ENCODE data around the gene PIK3C2A. TPM values are rescaled to one million over a fixed set of nuclear protein-coding genes. Genes with fewer than 3 reads are reported as not detected.

The PIK3C2A gene
- total and polyA plus RNA-seq, 2 donors from 2014 or later, result 9.8 to 107 TPM

DNA sequence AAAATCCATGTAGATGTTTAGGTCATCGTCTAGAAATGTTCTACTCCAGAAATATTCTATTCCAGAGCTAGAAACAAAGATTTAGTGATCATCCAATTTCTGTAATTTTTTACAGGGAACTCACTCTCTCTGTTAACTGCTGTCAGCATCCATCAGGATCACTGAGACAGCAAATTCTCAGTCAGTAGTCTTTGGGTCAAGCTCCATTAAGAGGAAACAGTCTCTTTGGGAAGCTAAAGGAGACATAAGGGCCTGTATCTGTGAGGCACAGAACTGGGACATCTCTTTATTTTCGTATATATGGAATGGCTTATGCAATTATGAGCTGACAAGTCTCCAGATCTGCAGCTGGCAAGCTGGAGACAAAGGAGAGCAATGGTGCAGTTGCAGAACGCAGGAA is 48.3 kb downstream of the PIK3C2A start:
- Histone ChIP-seq H3K4me3 (ENCODE audit: low read length in 3 of 3) (no peak overlapping the region), H3K27ac (ENCODE audit: low read depth in 2 of 2, low read length in 2 of 2) (no peak overlapping the region), H3K36me3 (ENCODE audit: control insufficient read depth in 2 of 3, insufficient read depth in 3 of 3, low read length in 3 of 3) (peaks cover 0 to 3% (median 0%) of the 10 kb centered on the region in 3 donors), H3K9ac (ENCODE audit: low read length in 3 of 3) (no peak overlapping the region), H3K9me3 (ENCODE audit: control insufficient read depth in 2 of 3, insufficient read depth in 1 of 3, low read length in 3 of 3) (no peaks in the 10 kb centered on the region), H3K4me1 (ENCODE audit: control insufficient read depth in 2 of 3, insufficient read depth in 2 of 3, low read depth in 1 of 3, low read length in 3 of 3) (peaks cover 0 to 23% (median 13%) of the 10 kb centered on the region in 3 donors), H3K27me3 (ENCODE audit: control insufficient read depth, insufficient read depth, low read length) (no peaks in the 10 kb centered on the region)
- TF ChIP-seq, protein P1, sequence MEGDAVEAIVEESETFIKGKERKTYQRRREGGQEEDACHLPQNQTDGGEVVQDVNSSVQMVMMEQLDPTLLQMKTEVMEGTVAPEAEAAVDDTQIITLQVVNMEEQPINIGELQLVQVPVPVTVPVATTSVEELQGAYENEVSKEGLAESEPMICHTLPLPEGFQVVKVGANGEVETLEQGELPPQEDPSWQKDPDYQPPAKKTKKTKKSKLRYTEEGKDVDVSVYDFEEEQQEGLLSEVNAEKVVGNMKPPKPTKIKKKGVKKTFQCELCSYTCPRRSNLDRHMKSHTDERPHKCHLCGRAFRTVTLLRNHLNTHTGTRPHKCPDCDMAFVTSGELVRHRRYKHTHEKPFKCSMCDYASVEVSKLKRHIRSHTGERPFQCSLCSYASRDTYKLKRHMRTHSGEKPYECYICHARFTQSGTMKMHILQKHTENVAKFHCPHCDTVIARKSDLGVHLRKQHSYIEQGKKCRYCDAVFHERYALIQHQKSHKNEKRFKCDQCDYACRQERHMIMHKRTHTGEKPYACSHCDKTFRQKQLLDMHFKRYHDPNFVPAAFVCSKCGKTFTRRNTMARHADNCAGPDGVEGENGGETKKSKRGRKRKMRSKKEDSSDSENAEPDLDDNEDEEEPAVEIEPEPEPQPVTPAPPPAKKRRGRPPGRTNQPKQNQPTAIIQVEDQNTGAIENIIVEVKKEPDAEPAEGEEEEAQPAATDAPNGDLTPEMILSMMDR (IDR thresholded peaks at IDR 0.05; ENCODE audit: borderline replicate concordance, extremely low read depth, insufficient read depth), result no peak
- no peak for FAIRE-seq
- DNase-seq, result no peak
- intact Hi-C loops (cut with DNase I), result no loop called here

Other genes with a start within 250 kb of the PIK3C2A start
- gene PLEKHA7, start 193.6 kb downstream of the PIK3C2A start, total RNA-seq, result 65.7 TPM
- 24.4 TPM for gene PLEKHA7, start 193.6 kb downstream of the PIK3C2A start, polyA plus RNA-seq (ENCODE audit: insufficient read depth, low read depth, low replicate concordance)
- 735 TPM for gene RPS13, start 130.3 kb downstream of the PIK3C2A start, total RNA-seq
- gene RPS13, start 130.3 kb downstream of the PIK3C2A start, polyA plus RNA-seq (ENCODE audit: insufficient read depth, low read depth, low replicate concordance), result 1,180 TPM
- 73.0 TPM for gene NUCB2, start 68.8 kb upstream of the PIK3C2A start, total RNA-seq
- gene NUCB2, start 68.8 kb upstream of the PIK3C2A start, polyA plus RNA-seq (ENCODE audit: insufficient read depth, low read depth, low replicate concordance), result 93.5 TPM
- gene NCR3LG1, start 143.8 kb upstream of the PIK3C2A start, total RNA-seq, result 4.5 TPM
- 0.71 TPM for gene NCR3LG1, start 143.8 kb upstream of the PIK3C2A start, polyA plus RNA-seq (ENCODE audit: insufficient read depth, low read depth, low replicate concordance)
- gene KCNJ11, start 180.7 kb upstream of the PIK3C2A start, total RNA-seq, result 4.8 TPM
- 3.6 TPM for gene KCNJ11, start 180.7 kb upstream of the PIK3C2A start, polyA plus RNA-seq (ENCODE audit: insufficient read depth, low read depth, low replicate concordance)

Measured in kidney (tissue), 14 donors.